ENCODE measurements around the gene PTPN4. TPM values are rescaled to one million over a fixed set of nuclear protein-coding genes. Genes with fewer than 3 reads are reported as not detected.
"Not testable (repeated sequence)": the region's sequence is repeated elsewhere in the genome, so short reads cannot be mapped to it uniquely, and the experiment has no call there.

Gene PTPN4
- total RNA-seq, 1 donor, result 28.5 TPM

GRCh38 chr2:120016800-120017199, 257.1 kb downstream of the PTPN4 start:
- H3K4me3 ChIP-seq (ENCODE audit: low read depth, low read length), result no peak overlapping the region
- no peak for TF ChIP-seq CTCF (IDR thresholded peaks at IDR 0.05; ENCODE audit: insufficient read depth, low read depth, low read length)
- DNase-seq (ENCODE audit: low read depth), result no peak

DNA sequence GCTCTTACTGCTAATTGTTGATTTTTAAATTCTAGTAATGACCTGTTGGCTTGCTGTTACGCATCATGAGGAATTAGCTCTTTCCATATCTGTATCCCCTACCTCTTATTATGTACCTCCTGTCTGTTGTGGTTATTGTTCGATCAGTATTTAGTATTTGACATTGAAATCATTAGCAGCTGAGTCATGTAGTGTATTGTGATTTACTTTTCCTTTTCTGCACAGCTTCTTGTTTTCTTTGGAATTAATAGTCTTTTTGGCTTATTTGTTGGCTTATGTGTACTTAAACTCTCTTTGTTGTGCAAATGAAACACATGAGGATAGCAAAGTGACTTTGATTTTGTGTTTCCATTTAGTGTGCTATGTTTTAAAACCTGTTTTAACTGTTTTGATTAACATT, 257.5 kb downstream of the PTPN4 start:
- no peak for DNase-seq (ENCODE audit: low read depth)
- TF ChIP-seq CTCF (IDR thresholded peaks at IDR 0.05; ENCODE audit: insufficient read depth, low read depth, low read length), result no peak
- H3K4me3 ChIP-seq (ENCODE audit: low read depth, low read length), result no peak overlapping the region

DNA sequence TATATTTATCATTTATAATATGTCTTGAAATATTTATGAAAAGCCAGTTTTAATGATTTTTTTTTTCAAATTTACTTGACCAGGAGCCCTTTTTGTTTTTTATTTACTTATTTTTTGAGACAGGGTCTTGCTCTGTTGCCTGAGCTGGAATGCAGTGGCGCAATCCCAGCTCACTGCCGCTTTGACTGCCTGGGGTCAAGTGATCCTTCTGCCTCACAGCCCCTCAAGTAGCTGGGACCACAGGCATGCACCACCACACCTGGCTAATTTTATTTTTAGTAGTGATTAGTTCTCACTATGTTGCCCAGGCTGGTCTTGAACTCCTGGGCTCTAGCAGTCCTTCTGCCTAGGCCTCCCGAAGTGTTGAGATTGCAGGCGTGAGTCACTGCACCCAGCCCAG, 258.8 kb downstream of the PTPN4 start:
- DNase-seq (ENCODE audit: low read depth), result no peak
- H3K4me3 ChIP-seq (ENCODE audit: low read depth, low read length), result no peak overlapping the region
- no peak for TF ChIP-seq CTCF (IDR thresholded peaks at IDR 0.05; ENCODE audit: insufficient read depth, low read depth, low read length)

GRCh38 chr2:120020554-120020953, 260.8 kb downstream of the PTPN4 start:
- H3K4me3 ChIP-seq (ENCODE audit: low read depth, low read length), result no peak overlapping the region
- no peak for DNase-seq (ENCODE audit: low read depth)
- TF ChIP-seq CTCF (IDR thresholded peaks at IDR 0.05; ENCODE audit: insufficient read depth, low read depth, low read length), result no peak

- DNase-seq (ENCODE audit: low read depth), result not testable (repeated sequence)
These were observed 262.8 kb downstream of the PTPN4 start for GRCh38 chr2:120022505-120022904.

DNA sequence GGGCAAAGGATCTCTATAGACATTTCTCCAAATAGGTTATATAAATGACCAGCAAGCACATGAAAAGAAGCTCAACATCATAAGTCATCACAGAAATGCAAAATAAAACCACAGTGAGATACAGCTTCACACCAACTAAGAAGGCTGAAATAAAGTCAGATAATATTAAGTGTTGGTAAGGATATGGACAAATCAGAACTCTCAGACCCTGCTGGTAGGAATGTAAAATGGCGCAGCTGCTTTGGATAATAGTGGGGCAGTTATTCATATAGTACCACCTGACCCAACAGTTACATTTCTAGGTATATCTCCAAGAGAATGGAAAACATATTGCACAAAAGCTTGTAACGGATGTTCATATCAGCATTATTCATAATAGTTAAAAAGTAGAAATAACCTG, 267.2 kb downstream of the PTPN4 start:
- TF ChIP-seq CTCF (IDR thresholded peaks at IDR 0.05; ENCODE audit: insufficient read depth, low read depth, low read length), result peak; percentile 29
- no peak overlapping the region for H3K4me3 ChIP-seq (ENCODE audit: low read depth, low read length)
- no peak for DNase-seq (ENCODE audit: low read depth)

More at GRCh38 chr2:120022505-120022904, 262.8 kb downstream of the PTPN4 start:
- H3K4me3 ChIP-seq (ENCODE audit: low read depth, low read length), result not testable (repeated sequence)

GRCh38 chr2:120028795-120029194, 269.1 kb downstream of the PTPN4 start:
- DNase-seq (ENCODE audit: low read depth), result no peak
- H3K4me3 ChIP-seq (ENCODE audit: low read depth, low read length), result no peak overlapping the region
- no peak for TF ChIP-seq CTCF (IDR thresholded peaks at IDR 0.05; ENCODE audit: insufficient read depth, low read depth, low read length)

All from fibroblast of villous mesenchyme (primary cell).